SK-N-MC (cell line): ENCODE data around the gene RELN.

ENCODE experiments used
- EZH2 ChIP-seq: fragments of 200-600 bp; sonication (generic); IDR thresholded peaks from one replicate; pipeline ENCODE4 v1.6.1; 2017; ENCODE audit warnings: antibody characterized with exemption
- POLR2AphosphoS5 ChIP-seq: IDR thresholded peaks from 2 replicates; pipeline ENCODE4 v1.6.1; 2012; ENCODE audit warnings: mild to moderate bottlenecking, low read depth, low read length, borderline replicate concordance

DNA sequence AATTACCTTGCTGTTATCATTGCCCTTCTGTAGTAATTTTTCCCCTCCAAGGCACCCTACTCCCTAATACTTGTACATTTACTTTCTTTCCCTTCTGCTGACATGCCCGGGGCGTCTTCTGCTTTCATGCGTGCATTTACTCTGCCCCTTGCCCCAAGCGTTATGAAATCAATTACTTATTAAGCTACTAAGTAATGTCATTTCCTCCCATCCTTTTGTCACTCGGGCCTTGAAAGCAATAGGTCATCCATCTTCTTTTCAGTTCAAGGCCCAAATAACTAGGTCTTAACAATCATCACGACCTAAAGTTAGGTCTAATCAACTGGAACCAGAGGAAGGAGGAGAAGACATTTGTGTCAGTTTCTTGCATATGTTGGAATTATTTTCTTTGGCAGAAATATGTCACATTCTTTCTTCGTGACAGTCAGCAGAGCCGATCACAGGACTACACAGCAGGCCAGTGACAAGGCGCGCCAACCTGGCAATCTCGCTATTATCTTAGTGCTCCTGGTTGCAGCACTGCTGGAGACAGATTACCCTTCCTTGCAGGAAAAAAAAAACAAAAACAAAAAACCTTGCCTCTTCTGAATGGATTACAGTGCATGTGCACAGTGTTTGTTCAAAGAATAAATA lies 179.2 kb downstream of the RELN start:
- no peak for TF ChIP-seq EZH2
- no peak for TF ChIP-seq POLR2AphosphoS5
